ENCODE data around the gene TERF2IP. TPM values are rescaled to one million over a fixed set of nuclear protein-coding genes. Genes with fewer than 3 reads are reported as not detected.
A peak's percentile ranks its signal among the peaks of the same experiment; 100 is the strongest.

Gene TERF2IP
- polyA plus RNA-seq (706 and 752 TPM in 2 replicates), polyA minus RNA-seq (357 and 391 TPM in 2 replicates)

DNA sequence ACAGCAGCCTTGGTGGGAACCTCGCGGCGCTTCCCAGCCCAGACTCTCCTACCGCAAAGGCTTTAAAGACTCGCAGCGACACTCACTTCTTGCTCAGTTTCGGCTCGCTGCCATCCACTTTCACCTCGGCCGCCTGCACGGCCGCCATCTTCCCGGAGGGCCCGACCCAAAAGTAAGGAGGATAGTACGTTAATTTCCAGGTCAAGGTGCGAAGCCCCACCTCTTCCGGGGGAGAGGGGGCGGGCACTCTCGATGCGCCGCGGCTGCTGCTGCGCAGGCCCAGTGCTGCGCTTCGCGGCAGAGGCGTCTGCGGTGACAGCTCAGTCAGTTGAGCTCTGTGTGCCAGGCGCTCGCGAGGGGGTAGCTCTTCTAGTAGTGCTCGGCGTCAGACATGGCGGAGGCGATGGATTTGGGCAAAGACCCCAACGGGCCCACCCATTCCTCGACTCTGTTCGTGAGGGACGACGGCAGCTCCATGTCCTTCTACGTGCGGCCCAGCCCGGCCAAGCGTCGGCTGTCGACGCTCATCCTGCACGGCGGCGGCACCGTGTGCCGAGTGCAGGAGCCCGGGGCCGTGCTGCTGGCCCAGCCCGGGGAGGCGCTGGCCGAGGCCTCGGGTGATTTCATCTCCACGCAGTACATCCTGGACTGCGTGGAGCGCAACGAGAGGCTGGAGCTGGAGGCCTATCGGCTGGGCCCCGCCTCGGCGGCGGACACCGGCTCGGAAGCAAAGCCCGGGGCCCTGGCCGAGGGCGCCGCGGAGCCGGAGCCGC, at the start of gene TERF2IP, which contains the start of gene KARS1:
Gene TERF2IP (plus strand): TSS at position 282 of the 773 bp plus-strand sequence. CDS start 110 bp downstream, at position 392.
Gene KARS1 (minus strand): TSS at position 174 of the 773 bp plus-strand sequence. CDS start 26 bp downstream, at position 148.
- no peaks in the 10 kb centered on the region for H3K27me3 ChIP-seq (ENCODE audit: insufficient read depth, low read depth, low read length)
- no peaks in the 10 kb centered on the region for H3K36me3 ChIP-seq (ENCODE audit: insufficient read depth, low read length)
- peaks cover 79% of the 10 kb centered on the region for H3K79me2 ChIP-seq (replicated peaks; ENCODE audit: insufficient read depth, low read length)
- H3K27ac ChIP-seq (ENCODE audit: low read length): peak within 1 kb of the TSS; percentile 99
- no peaks in the 10 kb centered on the region for H3K9me2 ChIP-seq (ENCODE audit: insufficient read depth, low read length)
- peak within 1 kb of the TSS; percentile 70 for H3K4me2 ChIP-seq (ENCODE audit: low read length)
- no peaks in the 10 kb centered on the region for H3K9me3 ChIP-seq (ENCODE audit: low read length)
- peaks cover 3% of the 10 kb centered on the region for H3F3A ChIP-seq (ENCODE audit: insufficient read depth, low read length, poor library complexity, severe bottlenecking)
- peak within 1 kb of the TSS; percentile 87 for H3K4me3 ChIP-seq (ENCODE audit: low read length)
- H3K9ac ChIP-seq (ENCODE audit: low read length): peak within 1 kb of the TSS; percentile 99
- no peak for TF ChIP-seq SMC3 (conservative IDR thresholded peaks at IDR 0.05; ENCODE audit: poor library complexity)
- peak; percentile 99 for TF ChIP-seq MXI1 (conservative IDR thresholded peaks at IDR 0.05; ENCODE audit: poor library complexity, severe bottlenecking)
- TF ChIP-seq, protein P1, sequence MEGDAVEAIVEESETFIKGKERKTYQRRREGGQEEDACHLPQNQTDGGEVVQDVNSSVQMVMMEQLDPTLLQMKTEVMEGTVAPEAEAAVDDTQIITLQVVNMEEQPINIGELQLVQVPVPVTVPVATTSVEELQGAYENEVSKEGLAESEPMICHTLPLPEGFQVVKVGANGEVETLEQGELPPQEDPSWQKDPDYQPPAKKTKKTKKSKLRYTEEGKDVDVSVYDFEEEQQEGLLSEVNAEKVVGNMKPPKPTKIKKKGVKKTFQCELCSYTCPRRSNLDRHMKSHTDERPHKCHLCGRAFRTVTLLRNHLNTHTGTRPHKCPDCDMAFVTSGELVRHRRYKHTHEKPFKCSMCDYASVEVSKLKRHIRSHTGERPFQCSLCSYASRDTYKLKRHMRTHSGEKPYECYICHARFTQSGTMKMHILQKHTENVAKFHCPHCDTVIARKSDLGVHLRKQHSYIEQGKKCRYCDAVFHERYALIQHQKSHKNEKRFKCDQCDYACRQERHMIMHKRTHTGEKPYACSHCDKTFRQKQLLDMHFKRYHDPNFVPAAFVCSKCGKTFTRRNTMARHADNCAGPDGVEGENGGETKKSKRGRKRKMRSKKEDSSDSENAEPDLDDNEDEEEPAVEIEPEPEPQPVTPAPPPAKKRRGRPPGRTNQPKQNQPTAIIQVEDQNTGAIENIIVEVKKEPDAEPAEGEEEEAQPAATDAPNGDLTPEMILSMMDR (IDR thresholded peaks at IDR 0.05; ENCODE audit: poor library complexity, severe bottlenecking): no peak
- peak; percentile 96 for TF ChIP-seq REST (IDR thresholded peaks at IDR 0.05; ENCODE audit: borderline replicate concordance)
- TF ChIP-seq POLR2AphosphoS5 (IDR thresholded peaks at IDR 0.05): peak; percentile 100
- TF ChIP-seq RAD21 (conservative IDR thresholded peaks at IDR 0.05): no peak
- no peak for TF ChIP-seq EZH2 (IDR thresholded peaks at IDR 0.05; ENCODE audit: borderline replicate concordance, insufficient read depth, low read length, poor library complexity, severe bottlenecking)
- TF ChIP-seq EP300 (conservative IDR thresholded peaks at IDR 0.05; ENCODE audit: poor library complexity, severe bottlenecking): peak; percentile 56
- peak; percentile 98 for TF ChIP-seq TAF1 (IDR thresholded peaks at IDR 0.05; ENCODE audit: low read depth)
- peaks cover 19% of the 10 kb centered on the region for H4K20me1 ChIP-seq (ENCODE audit: insufficient read depth)
- peak within 1 kb of the TSS; percentile 93 for H2AFZ ChIP-seq (ENCODE audit: low read depth, low read length)

DNA sequence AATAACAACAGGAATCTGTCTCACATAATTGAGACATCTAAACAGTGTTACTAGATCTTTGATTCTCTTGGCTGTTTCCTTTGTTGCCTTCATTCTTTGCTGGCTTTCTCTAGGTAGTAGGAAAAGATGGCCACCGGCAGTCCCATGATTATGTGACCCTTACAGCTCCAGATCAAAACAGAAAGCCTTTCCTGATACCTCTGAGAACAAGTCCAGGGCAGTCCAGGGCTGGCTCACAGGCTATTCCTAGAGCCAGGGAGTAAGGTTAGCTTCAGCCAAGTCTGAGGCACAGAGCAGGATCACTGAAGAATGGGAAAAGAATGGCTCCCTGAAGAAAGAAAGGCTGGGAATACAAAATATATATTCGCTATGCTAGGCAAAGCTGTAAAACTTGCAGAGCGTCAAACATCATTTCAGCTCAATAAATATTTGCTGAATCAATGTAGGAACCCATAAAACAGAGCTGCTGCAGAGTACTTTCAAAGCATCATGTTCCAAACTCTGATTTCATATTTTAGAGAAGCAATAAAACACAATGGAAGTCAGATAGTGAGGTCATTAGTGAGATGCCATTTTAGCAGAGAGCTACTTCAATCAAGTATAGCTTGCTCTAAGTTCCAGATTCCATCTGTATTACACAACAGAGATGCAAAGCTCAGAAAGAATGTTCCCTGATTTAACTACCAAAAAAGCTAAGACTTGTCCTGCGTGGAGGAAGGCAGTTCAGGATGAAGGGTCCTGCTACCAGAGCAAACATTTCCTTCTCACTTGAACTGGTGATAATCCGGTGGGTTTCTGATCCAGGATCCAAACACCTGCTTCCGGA, 47.9 kb upstream of the TERF2IP start:
- H3K9ac ChIP-seq (ENCODE audit: low read length): no peak overlapping the region
- H2AFZ ChIP-seq (ENCODE audit: low read depth, low read length): no peak overlapping the region
- TF ChIP-seq POLR2AphosphoS5 (IDR thresholded peaks at IDR 0.05): no peak
- no peak for TF ChIP-seq SMC3 (conservative IDR thresholded peaks at IDR 0.05; ENCODE audit: poor library complexity)
- TF ChIP-seq MXI1 (conservative IDR thresholded peaks at IDR 0.05; ENCODE audit: poor library complexity, severe bottlenecking): no peak
- TF ChIP-seq, protein P1 (IDR thresholded peaks at IDR 0.05; ENCODE audit: poor library complexity, severe bottlenecking): no peak
- TF ChIP-seq REST (IDR thresholded peaks at IDR 0.05; ENCODE audit: borderline replicate concordance): no peak
- no peak for TF ChIP-seq TAF1 (IDR thresholded peaks at IDR 0.05; ENCODE audit: low read depth)
- TF ChIP-seq EZH2 (IDR thresholded peaks at IDR 0.05; ENCODE audit: borderline replicate concordance, insufficient read depth, low read length, poor library complexity, severe bottlenecking): no peak
- TF ChIP-seq EP300 (conservative IDR thresholded peaks at IDR 0.05; ENCODE audit: poor library complexity, severe bottlenecking): no peak
- no peak for TF ChIP-seq RAD21 (conservative IDR thresholded peaks at IDR 0.05)
- no peaks in the 10 kb centered on the region for H4K20me1 ChIP-seq (ENCODE audit: insufficient read depth)
- H3K79me2 ChIP-seq (replicated peaks; ENCODE audit: insufficient read depth, low read length): no peaks in the 10 kb centered on the region
- H3K27ac ChIP-seq (ENCODE audit: low read length): no peak overlapping the region
- peaks cover 3% of the 10 kb centered on the region for H3K9me3 ChIP-seq (ENCODE audit: low read length)
- peaks cover 17% of the 10 kb centered on the region for H3K36me3 ChIP-seq (ENCODE audit: insufficient read depth, low read length)
- H3K4me2 ChIP-seq (ENCODE audit: low read length): no peak overlapping the region
- no peaks in the 10 kb centered on the region for H3K27me3 ChIP-seq (ENCODE audit: insufficient read depth, low read depth, low read length)
- H3K9me2 ChIP-seq (ENCODE audit: insufficient read depth, low read length): no peaks in the 10 kb centered on the region
- H3F3A ChIP-seq (ENCODE audit: insufficient read depth, low read length, poor library complexity, severe bottlenecking): no peaks in the 10 kb centered on the region
- no peak overlapping the region for H3K4me3 ChIP-seq (ENCODE audit: low read length)

Data from neural cell (in vitro differentiated cells).